ENCODE data around the gene GJB6.
"Not testable (repeated sequence)": the region's sequence is repeated elsewhere in the genome, so short reads cannot be mapped to it uniquely, and the experiment has no call there.

DNA sequence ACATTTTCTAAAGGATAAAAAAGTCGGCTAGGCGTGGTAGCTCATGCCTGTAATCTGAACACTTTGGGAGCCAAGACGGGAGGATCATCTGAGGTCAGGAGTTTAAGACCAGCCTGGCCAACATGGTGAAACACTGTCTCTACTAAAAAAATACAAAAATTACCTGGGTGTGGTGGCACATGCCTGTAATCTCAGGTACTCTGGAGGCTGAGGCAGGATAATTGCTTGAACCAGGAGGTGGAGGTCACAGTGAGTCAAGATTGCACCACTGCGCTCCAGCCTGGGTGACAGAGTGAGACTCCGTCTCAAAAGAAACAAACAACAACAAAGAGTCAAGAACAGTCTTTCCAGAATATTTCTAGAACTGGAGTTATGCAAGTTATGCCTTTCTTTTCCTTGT is 44.8 kb upstream of the GJB6 start:
- TF ChIP-seq POLR2A, TAF1, POLR2AphosphoS5 (IDR thresholded peaks at IDR 0.05; ENCODE audit: low read depth, low read length): not testable (repeated sequence)
